ENCODE results near the gene CAMSAP1.

GRCh38 chr9:135777623-135778177, 129.6 kb downstream of the CAMSAP1 start:
- TF ChIP-seq EZH2 (IDR thresholded peaks at IDR 0.05; ENCODE audit: low read depth) = no peak
- no peak for TF ChIP-seq CTCF (conservative IDR thresholded peaks at IDR 0.05)

All from PC-9 (cell line).